IPS DF 4.7 (cell line): ENCODE data around the gene IDUA.
"Not testable (repeated sequence)": the region's sequence is repeated elsewhere in the genome, so short reads cannot be mapped to it uniquely, and the experiment has no call there.

ENCODE experiments used
- DNase-seq: peaks from one replicate; pipeline ENCODE4 v3.0.0-alpha.2; 2013; ENCODE audit warnings: low spot score; ENCODE audit errors: extremely low read depth

IDUA gene

DNA sequence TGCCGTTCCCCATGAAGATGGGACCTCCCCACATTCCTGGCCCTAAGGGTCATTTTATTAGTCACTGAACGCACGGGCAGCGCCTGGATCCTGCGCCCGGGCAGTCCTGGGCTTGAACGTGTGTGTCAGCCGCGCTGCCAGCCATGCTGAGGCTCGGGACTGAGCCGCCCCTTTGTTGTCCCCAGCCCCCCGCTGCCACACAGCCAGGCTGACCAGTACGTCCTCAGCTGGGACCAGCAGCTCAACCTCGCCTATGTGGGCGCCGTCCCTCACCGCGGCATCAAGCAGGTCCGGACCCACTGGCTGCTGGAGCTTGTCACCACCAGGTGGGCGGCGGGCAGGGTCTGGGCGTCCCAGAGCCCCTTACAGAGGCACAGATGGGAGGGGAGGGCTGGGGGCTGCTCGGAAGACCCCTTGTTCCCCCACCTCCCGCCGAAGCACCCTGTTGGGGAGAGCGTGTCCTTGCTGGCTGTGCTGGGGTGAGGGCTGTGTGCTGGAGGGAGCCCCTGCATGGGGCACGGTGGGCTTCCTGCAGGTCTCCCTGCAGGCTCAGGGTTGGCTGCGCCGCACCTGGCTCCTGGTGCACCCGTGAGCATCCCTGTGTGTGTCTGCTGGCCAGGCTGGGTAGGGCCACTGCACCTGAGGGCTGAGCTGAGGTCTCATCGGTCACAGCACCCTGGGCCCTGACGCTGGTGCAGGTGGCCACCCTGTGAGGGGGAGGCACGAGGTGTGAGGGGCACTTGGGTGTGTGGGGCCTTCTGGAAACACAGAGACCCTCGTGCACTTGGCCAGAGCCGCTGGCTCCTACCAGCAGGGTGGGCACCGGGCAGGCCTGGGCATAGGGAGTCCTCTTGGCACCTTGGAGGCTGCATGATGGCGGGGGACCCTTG is 1.0 kb downstream of the IDUA start:
- DNase-seq: no peak

DNA sequence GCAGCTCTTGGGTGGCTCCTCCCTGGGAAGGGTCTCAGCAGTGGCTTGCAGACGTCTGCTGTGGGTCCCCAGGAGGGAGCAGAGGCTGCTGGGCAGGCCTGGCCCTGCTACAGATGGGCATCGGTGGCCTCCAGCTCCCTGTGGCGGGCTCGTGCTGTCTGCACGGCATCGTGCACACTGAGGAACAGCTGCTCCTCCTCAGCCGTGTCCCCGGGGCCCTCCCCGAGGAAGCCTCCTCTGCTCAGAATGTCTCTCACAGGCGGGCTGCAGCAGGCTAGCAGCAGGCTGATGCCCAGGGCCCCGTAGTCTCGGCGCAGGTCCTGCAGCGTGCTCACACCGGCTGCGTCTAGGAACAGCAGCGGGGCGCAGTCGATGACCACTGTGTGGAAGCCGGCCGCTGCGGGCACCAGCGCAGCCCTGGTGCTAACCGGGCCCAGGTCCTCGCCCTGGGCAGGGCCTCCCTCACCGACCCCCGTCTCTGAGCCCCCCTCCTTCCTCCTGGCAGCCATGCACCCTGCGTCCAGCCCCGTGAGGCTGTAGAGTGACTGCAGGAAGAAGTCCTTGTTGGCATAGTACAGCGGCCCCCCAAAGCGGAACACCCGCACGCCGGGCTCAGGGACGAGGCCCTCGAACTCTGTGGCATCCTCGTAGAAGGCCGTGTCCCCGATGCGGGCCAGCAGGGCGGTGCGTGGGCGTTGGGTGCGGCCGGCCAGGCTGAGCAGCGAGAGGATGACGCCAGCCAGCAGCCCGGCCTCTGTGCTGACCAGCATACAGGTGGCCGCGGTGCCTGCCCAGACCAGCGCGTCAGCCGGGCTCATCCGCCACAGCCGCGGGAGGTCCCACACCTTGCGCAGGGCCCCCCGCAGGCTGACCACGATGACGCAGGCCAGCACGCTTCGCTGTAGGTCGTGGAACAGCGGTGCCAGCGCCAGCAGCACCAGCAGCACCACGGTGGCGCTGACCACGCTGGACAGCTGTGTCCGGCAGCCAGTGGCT is 2.2 kb downstream of the IDUA start:
- DNase-seq: no peak

DNA sequence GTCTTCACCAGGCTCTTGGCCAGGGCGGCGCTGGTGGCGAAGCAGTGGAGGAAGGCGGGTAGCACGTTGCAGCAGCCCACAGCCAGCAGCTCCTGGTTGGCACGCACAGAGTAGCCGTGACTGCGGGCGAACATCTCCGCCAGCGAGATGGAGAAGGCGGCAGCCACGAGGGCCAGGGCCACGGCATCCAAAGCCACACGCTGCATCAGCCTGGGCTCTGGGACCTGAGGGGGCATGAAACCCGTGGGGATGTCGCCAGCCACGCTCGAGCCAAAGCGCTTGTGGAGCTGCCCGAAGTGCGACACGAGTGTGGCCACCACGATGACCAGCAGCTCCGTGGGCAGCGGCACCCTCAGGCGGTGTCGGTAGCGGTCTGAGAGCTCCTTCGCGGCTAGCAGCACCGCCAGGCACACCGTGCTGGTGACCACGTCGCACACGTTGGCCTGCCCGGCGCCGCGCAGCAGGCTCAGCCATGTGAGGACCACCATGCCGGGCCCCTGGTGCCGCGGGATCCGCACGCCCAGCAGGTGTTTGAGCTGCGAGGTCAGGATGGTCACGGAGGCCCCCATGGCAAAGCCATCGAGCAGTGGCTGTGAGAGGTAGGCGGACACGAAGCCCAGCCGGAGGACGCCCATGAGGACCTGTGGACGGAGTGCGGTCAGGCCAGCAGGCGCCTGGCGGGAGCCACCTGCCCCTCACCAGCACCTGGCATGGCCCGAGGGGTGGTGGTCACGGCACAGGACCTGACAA is 3.1 kb downstream of the IDUA start:
- DNase-seq: no peak

DNA sequence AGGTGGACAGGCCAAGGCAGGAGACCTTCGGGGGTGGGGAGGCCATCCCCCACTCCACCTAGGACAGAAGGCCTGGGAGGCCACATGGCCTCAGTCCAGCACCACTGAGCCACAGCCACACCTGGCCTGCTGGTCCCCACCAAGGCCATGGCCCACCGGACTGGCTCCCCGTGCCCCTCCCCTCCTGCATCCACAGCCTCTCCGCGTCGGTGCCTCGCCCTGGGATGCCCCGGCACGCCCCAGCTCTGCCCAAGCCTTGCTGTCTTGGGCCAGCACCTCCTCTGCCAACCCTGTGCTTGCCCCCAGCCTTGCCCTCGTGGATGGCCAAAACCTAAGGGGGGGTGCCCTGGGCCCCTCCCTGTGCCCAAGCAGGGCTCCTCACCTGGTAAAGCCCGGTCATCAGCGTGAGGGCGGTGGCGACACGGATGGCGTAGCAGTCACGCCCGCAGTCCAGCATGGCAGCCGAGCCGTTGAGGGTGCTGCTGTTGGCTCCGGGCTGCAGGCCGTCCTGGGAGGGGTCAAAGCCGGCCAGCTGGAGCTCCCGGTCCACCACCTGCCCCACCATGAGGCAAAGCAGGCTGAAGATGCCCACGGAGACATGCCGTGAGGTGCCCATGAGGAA is 4.0 kb downstream of the IDUA start:
- no peak for DNase-seq

DNA sequence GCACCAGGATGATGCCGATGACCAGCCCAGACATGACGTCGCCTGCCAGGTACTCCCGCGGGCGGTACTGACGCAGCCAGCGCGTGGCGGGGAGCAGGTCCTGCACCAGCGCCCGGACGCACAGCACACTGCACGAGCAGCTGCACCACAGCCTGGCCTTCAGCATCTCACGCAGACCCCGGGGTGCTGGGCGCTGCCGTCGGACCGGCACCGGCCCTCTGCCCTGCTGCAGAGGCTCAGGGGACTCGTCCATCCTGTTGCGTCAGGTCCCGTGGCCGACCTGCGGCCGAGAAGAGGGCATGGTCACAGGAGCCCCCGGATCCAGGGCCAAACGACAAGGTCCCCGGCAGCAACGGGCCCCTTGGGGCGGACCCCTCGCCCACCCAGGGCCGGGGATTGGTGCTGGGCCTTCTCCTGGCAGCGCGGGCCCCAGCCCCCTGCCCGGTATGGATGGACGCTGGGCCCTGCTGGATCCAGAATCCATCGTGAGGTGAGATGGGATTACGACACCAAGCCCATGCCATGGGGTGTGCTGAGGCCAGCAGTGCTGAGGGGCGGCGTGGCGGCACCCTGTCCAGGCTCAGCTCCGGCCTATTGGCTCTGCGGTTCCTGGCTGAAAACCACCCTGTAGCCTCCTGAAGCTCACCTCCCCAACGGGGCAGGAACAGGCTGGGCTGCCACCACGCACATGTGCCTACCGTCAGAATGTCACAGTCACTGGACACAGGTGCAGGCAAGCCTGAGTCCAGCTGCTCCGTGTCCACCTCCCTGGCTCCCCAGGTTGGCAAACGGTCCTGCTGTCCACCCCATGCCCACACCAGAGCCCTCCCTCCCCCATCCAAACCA is 4.8 kb downstream of the IDUA start:
- DNase-seq: no peak

DNA sequence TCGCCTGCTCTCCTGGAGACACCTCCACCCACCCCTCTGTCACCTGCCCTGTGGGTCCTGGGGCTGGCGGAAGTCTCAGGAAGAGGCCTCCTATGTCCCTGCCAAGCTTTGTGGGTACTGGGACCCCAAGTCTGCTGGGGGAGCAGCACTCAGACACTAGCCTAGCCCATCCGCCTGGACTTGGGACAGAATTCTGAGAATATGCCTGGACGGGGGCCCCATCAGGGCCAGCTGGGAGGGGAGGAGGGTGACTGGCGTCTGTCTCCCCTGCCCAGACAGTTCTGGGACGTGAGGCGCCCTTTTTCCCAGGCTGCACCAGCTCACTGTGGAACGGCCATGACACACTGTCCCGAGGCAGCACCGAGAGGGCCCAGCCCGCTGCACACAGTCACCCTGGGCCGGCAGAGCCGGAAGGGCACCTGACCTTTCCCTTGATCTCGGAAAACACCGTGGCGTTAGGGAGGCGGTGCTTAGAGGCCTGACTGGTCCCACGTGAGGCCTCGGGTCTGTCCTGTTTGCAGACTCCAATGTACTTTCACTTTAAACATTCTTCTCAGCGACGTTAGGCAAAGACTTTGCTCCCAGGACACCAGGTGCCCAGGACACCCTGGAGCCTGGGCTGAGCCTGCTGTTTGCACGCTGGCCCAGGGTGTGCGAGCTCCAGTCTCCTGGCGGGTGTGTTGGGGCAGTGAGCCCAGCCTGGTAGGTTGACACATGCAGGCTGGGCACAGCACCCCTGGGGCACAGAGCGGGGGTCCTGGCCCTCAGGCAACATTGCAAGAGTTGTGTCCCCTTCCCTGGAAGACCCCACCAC is 5.7 kb downstream of the IDUA start:
- DNase-seq: no peak

DNA sequence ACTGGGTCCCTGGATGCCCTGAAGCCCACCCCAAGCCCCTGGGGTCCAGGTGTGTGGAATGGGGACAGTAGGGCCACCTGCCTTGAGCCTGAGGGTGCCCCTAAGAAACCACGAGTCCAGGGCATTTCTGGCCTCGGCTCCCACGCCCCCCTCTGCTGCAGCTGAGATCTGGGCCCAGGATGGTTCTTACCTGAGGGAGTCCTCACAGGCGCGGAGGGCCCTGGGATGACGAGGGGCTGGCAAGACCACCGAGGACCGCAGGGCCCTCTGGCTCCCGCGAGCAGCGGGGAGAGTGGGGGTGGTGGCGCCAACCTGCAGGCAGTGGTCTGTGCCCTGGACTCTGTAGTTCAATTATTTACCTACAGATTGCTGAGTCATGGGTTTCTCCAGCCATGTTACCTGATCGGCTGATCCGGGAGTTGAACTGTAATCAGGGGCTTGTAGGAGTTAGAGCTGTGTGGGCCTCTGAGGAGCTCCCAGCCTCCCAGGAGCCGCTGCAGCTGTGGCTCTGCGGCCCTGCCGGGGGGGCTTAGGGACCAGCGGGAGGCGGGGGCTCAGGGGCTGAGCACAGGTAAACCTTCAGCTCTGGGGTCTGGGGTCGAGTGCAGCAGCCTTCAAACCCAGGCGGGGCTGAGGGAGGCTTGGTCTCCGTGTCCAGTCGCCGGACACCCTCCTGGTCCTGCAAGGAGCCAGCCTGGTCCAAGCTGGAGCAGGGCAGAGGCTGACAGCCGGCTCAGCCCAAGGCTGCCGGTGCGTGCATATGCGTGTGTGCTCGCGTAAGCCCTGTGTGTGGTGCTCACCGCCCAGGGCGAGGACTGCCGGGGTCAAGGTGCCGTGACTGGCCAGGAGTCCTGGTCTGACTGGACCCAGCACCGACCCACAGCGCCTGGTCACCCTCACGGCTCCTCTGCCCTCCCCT is 6.5 kb downstream of the IDUA start, which contains the start of gene SLC26A1:
TSS of gene SLC26A1 (minus strand) at position 294 of the 919 bp plus-strand sequence. CDS start 1,701 bp downstream, outside the sequence.
- DNase-seq: no peak

DNA sequence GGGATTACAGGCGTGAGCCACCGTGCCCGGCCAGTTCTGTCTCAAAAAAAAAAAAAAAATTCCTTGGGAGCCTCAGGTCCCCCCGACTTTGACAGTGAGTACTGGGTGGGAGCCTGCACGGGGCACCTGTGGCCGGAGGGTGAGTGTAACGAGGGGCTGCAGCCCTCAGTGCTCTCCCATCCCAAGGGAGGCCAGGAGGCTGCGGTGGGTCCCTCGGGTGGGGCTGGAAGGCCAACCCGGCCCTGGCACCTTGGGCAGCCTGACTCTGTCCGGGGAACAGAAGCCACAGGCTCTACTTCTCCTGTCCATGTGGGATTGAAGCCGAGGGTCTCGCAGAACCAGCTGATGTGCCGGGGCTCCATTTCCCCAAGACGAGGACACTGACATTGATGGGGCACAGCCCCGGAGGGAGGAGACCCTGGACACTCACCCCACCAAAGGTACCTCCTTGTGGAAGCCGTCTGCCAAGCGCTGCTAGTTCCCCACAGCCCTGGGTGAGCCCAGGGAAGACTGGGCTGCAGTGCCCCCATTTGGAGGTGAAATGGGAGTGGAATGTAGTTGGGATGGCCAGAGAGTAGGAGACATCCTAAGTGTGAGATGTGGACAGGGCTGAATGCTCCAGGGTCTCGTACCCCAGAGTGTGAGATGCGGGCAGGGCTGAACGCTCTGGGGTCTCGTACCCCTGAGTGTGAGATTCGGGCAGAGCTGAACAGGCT is 8.6 kb downstream of the IDUA start:
- no peak for DNase-seq

DNA sequence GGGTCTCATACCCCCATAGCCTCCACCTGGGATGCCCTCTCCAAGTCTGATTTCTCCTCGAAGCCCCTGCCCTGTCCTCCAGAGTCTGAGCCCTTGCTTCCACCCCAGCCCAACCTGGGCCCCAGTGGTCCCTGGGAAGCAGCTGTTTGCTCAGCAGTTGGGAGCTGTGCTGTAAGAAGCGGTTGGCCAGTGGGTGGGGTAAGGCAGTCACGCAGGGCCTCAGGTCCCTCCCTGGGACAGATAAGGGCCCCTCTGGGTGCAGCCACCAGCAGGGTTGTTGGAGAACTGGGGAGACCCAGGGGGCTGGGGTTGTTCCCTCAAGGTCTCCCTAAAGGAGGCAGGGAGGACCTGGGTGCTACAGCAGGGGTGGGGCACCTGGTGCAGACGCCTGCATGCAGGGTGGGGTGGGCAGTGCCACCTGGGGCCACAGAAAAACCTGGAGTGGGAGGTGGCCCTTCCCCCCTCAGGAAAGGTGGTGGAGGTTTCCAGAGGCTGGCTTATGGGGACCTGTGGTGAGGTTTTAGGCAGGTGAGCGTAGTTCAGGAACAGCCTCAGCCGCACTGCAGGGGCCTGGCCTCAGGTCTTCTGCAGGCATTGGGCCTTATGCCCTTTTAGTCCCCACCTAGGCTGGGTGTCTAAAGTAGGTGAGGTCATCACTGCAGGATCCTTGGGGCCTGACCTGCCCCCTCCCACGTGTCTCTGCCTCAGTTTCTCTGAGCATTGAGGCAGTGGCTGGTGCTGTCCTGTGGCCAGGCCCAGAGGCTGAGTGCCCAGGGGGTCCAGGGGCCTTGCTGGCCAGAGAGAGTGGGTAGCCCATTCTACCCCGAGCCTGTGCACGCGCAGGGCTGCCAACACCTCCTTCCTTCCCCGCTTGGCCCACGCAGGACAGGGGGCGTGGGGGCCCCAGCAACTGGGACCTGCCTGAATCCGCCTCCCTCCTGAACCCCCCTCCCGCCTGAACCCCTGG is 9.5 kb downstream of the IDUA start:
- no peak for DNase-seq

DNA sequence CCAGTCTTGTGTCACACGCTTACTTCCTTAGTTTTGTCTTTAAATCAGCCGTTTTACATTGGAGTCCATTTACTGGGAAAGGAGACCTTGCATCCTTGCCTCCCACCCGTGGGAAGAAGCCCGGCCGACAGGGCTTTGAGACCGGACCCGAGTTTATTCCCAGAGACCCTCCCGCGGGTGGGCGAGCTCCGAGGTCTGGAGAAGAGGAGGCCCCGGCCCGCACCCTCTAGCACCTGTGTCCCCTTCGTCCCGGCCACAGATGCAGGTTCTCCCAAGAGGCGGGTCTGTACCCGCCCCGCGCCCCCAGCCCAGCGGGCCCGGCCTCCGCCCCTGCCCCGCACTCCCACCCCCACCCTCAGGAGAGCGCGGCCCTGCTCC is 10.1 kb downstream of the IDUA start:
- no peak for DNase-seq

DNA sequence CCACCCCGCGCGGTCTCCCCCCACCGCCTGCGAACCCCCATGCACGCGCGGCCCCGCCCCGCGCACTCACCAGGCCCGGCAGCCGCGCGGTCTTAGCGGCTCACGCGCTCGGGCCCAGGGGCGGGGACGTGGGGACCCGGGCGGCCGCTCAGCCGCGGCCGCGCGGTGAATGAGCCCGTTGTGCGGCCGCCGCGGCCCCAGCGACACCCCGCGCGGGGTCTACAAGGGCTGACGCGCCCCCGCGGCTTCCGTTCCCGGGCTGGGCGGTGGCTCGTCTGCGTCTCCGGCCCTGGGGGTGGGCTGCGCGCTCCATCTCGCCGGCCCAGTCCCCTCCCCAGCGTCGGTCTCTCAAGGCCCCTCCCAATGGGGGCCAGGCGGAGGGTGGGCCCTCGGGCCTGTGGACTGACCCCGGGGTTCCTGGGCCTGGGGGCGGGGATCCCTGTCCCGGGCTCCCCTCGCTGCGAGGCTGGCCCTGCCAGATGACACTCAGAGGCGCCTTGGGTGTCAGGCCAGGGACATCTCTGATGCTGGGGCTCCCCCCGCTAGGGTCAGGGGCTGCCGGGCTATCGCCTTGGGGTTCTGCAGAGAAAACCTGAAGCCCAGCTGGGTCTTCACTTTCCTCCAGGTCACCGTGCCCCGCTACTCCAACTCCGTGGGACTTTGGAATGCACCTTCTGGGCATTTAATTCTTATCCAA is 10.7 kb downstream of the IDUA start:
- no peak for DNase-seq

DNA sequence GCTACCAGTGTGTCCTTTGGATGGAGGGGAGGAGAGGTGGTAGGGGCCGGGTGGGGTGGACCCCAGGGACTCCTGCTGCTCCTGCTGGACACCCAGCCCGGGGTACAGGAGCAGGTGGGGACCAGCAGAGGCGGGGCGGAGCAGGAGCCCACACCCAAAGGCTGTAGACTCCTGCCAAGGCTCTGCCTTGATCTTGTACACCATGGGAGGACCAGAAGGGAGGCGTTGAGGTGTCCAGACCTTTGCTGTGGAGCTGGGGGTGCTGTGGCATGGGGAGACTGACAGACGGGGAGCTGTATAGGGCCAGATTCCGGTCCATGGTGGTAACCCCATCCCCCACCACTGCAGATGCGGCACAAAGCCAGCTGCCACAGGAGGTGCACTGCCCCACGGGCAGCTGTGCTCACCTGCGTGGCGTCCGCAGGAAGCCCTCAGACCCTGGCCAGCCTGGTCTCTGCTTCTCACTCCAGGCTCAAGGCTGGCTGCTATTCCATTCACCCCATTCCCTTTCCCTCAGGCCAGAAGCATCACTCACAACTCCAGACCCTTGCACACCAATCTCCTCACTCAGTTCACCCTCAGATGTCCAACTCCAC is 11.3 kb downstream of the IDUA start:
- no peak for DNase-seq

DNA sequence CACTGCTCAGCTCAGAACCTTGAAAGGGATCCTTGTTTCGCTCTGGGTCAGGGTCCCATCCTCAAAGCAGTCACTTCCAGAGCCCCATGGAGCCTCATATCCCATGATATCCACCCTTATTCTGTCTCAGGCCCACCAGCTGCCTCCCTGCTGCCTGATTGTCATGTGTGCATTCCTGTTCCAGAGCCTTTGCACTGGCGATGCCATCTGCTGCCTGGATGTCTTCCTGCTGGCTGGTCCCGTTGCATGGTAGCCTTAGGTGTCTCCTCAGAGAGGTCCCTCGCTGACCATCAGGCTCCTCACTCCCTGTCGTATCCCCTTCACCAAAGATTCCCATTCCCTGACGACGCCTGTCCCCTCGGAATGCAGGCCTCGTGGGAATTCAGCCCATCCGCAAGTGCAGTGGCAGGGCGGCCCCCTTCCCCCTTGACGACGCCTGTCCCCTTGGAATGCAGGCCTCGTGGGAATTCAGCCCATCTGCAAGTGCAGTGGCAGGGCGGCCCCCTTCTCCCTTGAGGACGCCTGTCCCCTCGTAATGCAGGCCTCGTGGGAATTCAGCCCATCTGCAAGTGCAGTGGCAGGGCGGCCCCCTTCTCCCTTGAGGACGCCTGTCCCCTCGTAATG is 12.5 kb downstream of the IDUA start:
- DNase-seq: not testable (repeated sequence)

DNA sequence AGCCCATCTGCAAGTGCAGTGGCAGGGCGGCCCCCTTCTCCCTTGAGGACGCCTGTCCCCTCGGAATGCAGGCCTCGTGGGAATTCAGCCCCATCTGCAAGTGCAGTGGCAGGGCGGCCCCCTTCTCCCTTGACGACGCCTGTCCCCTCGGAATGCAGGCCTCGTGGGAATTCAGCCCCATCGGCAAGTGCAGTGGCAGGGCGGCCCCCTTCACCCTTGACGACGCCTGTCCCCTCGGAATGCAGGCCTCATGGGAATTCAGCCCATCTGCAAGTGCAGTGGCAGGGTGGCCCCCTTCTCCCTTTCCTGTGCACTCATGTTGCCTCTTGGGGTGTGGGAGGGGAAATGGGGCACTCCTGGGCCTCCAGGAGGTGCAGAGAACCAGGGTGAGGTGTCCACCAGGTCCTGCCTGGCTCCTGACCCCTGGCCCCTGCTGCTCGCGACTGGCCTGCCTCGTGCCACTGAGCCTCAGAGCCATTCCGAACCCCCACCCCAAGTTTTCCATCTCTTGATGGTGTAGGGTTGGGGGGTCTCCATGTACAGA is 13.1 kb downstream of the IDUA start:
- DNase-seq: no peak
